ENCODE data around the gene ELN.

The ELN gene

GRCh38 chr7:74071121-74071520, 43.1 kb downstream of the ELN start:
- no peak overlapping the region for H3K4me3 ChIP-seq (ENCODE audit: low read depth, low read length)
- no peak for DNase-seq (ENCODE audit: low read depth, low spot score)
- ChIA-PET POLR2A (no interaction called here), CTCF (interaction anchor here (0.9 to 8.8 kb wide), 5 partner anchors 45 to 323 kb away, joined by 3 to 127 read pairs (median 5); no protein-coding TSS in a partner anchor)
- TF ChIP-seq CTCF (IDR thresholded peaks at IDR 0.05; ENCODE audit: insufficient read depth, low read length, missing control alignments), result no peak

GRCh38 chr7:74074770-74075169, 46.8 kb downstream of the ELN start:
- CTCF ChIA-PET, result interaction anchor here (1.5 to 2.8 kb wide), 2 partner anchors 131 to 326 kb away, joined by 4 to 10 read pairs; no protein-coding TSS in a partner anchor
- TF ChIP-seq CTCF (IDR thresholded peaks at IDR 0.05; ENCODE audit: insufficient read depth, low read length, missing control alignments), result no peak
- no peak overlapping the region for H3K4me3 ChIP-seq (ENCODE audit: low read depth, low read length)
- no peak for DNase-seq (ENCODE audit: low read depth, low spot score)
- POLR2A ChIA-PET, result interaction anchor here (0.6 kb wide), 1 partner anchor 177 kb away, joined by 3 read pairs; no protein-coding TSS in a partner anchor

GRCh38 chr7:74078461-74078860, 50.5 kb downstream of the ELN start:
- ChIA-PET POLR2A (interaction anchor here (0.9 to 1.4 kb wide), 2 partner anchors 9 to 20 kb away, joined by 4 read pairs; no protein-coding TSS in a partner anchor), CTCF (interaction anchor here (2.5 to 4.6 kb wide), 2 partner anchors 10 to 323 kb away, joined by 6 to 35 read pairs; no protein-coding TSS in a partner anchor)
- no peak for TF ChIP-seq CTCF (IDR thresholded peaks at IDR 0.05; ENCODE audit: insufficient read depth, low read length, missing control alignments)
- DNase-seq (ENCODE audit: low read depth, low spot score), result no peak
- no peak overlapping the region for H3K4me3 ChIP-seq (ENCODE audit: low read depth, low read length)

GRCh38 chr7:74082770-74083116, 54.8 kb downstream of the ELN start:
- TF ChIP-seq CTCF (IDR thresholded peaks at IDR 0.05; ENCODE audit: insufficient read depth, low read length, missing control alignments), result no peak
- POLR2A ChIA-PET, result no interaction called here
- CTCF ChIA-PET, result interaction anchor here (1.1 to 2.0 kb wide), 2 partner anchors 12 to 14 kb away, joined by 3 to 11 read pairs; no protein-coding TSS in a partner anchor
- peak overlapping the region; percentile 45; the same call in 1 of the 2 replicates for H3K4me3 ChIP-seq (ENCODE audit: low read depth, low read length)
- DNase-seq (ENCODE audit: low read depth, low spot score), result no peak

- no peak for TF ChIP-seq CTCF (IDR thresholded peaks at IDR 0.05; ENCODE audit: insufficient read depth, low read length, missing control alignments)
- no peak for DNase-seq (ENCODE audit: low read depth, low spot score)
- CTCF ChIA-PET, result interaction anchor here (1.0 to 2.0 kb wide), 5 partner anchors 11 to 318 kb away, joined by 3 to 11 read pairs (median 3); no protein-coding TSS in a partner anchor
- POLR2A ChIA-PET, result interaction anchor here (0.7 to 1.5 kb wide), 3 partner anchors 11 to 95 kb away, joined by 3 to 9 read pairs (median 9); partner anchors contain the start of gene EIF4H
- H3K4me3 ChIP-seq (ENCODE audit: low read depth, low read length), result peak within 1 kb of the TSS; percentile 64
Measured at GRCh38 chr7:74083117-74083876, 55.3 kb downstream of the ELN start, which contains the start of gene LIMK1. Gene LIMK1 (plus strand): TSS chr7:74083804. CDS start chr7:74083991, 187 bp downstream.

Measured in AG04449 (cell line).